Jurkat, Clone E6-1 (cell line): Measurements from ENCODE around the gene TRIM43. TPM values are rescaled to one million over a fixed set of nuclear protein-coding genes. Genes with fewer than 3 reads are reported as not detected.
"Not testable (repeated sequence)": the region's sequence is repeated elsewhere in the genome, so short reads cannot be mapped to it uniquely, and the experiment has no call there.

Experiments
- DNase-seq: peaks from one replicate; pipeline ENCODE4 v3.0.0-alpha.2; 2011; ENCODE audit warnings: low read depth, low spot score
- H3K4me3 ChIP-seq: 2 replicates; pipeline ENCODE4 v1.5.1; 2011; ENCODE audit warnings: mild to moderate bottlenecking, low read length, control low read depth, moderate library complexity
- polyA plus RNA-seq: library from polyadenylated mRNA; unstranded; fragments of >200 nt; gene quantifications from one replicate; pipeline ENCODE4 v1.2.1, GENCODE V29; 2012; ENCODE audit warnings: missing spikeins; ENCODE audit not compliant: insufficient read length, insufficient read depth

Gene TRIM43
- polyA plus RNA-seq: not detected

GRCh38 chr2:95591701-95592100 is at the start of gene TRIM43:
TSS of gene TRIM43 (plus strand) at chr2:95592001. CDS start at chr2:95594024, 2,023 bp downstream.
- H3K4me3 ChIP-seq: not testable (repeated sequence)

DNA sequence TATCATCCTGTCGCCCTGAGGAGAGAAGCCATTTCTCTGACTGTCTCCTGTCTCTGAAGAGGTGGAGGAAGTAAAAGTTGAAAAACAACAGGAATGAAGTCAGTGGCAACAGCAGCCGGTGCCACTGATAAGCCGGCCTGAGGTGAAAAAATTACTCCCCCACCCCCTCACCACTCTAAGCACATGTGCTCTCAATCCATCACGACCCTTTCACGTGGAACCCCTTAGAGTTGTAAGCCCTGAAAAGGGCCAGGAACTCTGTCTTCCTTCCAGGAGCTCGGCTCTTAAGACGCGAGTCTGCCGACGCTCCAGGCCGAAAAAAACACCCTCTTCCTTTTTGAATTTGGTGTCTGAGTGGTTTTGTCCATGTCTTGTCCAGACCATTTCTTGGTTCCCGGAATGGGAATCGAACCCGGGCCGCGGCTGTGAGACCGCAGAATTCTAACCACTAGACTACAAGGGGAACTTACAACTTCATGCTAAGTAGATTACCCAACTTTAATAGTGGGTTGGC is 40.7 kb upstream of the TRIM43 start:
- no peak for DNase-seq
- no peak overlapping the region for H3K4me3 ChIP-seq

More at GRCh38 chr2:95591701-95592100, at the start of gene TRIM43:
- not testable (repeated sequence) for DNase-seq

GRCh38 chr2:95552911-95553310 is 38.9 kb upstream of the TRIM43 start:
- no peak overlapping the region for H3K4me3 ChIP-seq
- DNase-seq: no peak

- no peak for DNase-seq
Observed at GRCh38 chr2:95569170-95569569, 22.6 kb upstream of the TRIM43 start.

GRCh38 chr2:95573866-95574265 is 17.9 kb upstream of the TRIM43 start:
- DNase-seq: no peak
- H3K4me3 ChIP-seq: no peak overlapping the region

More at GRCh38 chr2:95569170-95569569, 22.6 kb upstream of the TRIM43 start:
- H3K4me3 ChIP-seq: no peak overlapping the region

DNA sequence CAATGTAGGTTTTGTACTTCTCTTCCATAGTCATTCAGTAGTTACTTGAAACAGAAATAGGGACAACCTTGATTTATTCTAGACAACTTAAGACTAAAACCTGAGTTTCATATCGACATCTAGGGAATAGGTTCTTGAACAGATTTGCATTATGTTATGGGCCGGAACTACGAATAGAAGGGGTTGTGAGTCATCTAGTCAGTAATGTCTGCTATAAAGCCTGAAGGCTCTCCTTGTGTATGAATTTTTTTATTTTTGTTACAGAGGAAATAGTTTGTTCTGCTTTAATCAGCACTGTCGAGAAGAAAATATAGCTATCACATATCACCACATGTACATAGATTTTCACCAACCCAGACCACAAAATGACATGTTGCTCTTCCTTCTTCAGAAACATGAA is 17.3 kb upstream of the TRIM43 start:
- no peak overlapping the region for H3K4me3 ChIP-seq
- no peak for DNase-seq

DNA sequence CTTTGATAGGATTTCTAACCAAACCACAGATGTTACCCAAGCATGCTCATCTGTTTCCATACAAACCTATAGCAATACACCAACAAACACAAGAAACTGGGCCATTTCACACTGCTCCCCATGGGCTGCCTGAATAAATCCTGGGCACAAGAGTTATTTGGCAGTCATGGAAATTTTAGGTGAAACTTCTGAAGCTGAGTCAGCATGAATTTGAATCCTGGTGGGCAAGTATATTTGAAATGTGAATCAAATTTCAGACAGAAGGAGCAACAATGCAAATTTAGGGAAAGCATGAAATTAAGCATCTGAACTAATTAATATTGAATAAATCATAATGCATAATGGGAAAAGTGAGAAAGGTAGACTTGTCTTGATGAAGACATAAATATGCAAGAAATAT is 15.9 kb upstream of the TRIM43 start:
- no peak for DNase-seq
- H3K4me3 ChIP-seq: no peak overlapping the region

GRCh38 chr2:95578539-95578938 is 13.3 kb upstream of the TRIM43 start:
- no peak for DNase-seq
- H3K4me3 ChIP-seq: no peak overlapping the region

DNA sequence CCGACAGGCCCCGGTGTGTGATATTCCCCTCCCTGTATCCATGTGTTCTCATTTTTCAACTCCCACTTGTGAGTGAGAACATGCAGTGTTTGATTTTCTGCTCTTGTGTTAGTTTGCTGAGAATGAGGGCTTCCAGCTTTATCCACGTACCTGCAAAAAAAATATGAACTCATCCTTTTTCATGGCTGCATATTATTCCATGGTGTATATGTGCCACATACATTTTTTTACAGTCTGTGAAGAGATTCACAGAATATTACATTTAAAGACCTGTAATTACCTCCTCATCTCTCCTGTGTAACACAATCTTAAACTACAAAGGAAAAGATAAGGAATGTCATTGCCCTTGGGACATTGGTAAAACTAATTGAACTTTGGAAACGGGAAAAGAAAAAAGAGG is 8.3 kb upstream of the TRIM43 start:
- H3K4me3 ChIP-seq, DNase-seq: not testable (repeated sequence)

DNA sequence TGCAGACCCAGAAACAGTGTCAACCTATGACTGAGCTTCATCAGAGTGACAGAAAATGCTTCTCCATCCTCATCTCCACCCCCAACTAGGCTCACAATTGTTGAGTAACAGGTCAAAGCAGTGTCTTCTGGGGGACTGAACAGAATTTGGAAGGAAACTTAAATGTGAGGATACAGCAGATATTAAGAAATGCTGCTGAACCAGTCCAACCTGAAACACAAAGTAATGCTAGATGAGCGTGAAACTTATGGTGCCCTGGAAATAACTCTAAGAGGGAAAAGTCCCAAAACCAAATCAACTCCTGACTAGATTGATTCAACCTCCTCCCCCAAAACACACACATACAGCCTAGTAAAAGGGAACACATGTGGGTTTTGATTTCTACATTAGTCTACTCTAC is 7.5 kb upstream of the TRIM43 start:
- DNase-seq: not testable (repeated sequence)

DNA sequence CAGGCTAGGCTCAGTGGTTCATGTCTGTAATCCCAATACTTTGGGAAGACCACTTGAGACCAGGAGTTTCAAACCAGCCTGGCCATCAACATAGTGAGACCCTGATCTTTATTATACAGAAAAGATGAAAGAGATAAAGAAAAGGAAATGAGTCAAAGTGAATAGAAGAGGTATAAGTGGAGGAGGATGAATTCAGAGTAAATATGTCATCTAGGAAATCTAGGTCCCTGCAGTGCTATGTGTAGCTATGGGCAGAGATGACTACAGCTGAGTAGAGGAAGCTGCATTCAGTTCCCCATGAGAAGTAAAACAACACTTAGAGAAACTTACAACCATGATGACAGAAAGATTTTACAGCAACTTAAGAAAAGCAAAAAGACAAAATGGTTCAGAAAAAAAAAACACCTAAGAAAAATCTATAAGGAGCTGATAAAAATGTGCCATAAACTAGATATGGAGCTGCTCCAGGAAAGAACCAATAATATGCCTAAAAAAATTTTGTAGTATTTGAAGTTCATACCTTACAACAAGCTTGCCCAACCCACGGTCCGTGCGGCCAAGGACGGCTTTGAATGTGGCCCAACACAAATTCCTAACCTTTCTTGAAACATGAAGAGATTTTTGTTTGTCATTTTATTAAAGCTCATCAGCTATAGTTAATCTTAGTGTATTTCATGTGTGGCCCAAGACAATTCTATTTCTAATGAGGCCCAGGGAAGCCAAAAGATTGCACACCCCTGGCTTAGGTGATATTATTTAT is 1.8 kb upstream of the TRIM43 start:
- H3K4me3 ChIP-seq, DNase-seq: not testable (repeated sequence)

More for the DNA sequence above, 7.5 kb upstream of the TRIM43 start:
- H3K4me3 ChIP-seq: not testable (repeated sequence)

DNA sequence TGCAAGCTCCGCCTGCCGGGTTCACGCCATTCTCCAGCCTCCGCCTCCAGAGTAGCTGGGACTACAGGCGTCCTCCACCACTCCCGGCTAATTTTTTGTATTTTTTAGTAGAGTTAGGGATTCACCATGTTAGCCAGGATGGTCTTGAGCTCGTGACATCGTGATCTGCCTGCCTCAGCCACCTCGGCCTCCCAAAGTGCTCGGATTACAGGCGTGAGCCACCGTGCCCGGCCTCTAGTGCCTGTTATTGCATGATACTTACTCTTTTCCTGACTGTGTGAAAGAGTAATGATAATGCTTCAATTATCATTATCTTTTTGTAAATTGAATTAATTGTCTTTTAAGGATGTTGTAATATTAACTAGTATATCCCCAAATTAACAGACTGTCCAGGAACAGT is 1.2 kb downstream of the TRIM43 start:
- not testable (repeated sequence) for DNase-seq, H3K4me3 ChIP-seq

DNA sequence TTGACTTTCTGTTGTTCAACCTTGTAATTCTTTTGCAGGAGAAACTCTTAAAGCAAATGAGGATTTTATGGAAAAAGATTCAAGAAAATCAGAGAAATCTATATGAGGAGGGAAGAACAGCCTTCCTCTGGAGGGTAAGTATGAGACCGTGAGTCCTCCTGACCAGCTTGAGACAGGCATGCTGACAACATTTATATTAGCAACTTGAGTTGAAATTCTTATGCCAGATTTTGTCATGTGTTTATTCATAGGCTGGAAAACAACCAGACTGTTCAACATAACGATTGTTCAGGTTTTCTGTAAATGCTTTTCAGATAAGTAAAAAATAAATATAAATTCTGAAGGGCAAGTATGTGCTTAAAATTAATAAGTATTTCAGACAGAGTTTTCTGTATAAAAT is 3.2 kb downstream of the TRIM43 start:
- not testable (repeated sequence) for H3K4me3 ChIP-seq, DNase-seq

DNA sequence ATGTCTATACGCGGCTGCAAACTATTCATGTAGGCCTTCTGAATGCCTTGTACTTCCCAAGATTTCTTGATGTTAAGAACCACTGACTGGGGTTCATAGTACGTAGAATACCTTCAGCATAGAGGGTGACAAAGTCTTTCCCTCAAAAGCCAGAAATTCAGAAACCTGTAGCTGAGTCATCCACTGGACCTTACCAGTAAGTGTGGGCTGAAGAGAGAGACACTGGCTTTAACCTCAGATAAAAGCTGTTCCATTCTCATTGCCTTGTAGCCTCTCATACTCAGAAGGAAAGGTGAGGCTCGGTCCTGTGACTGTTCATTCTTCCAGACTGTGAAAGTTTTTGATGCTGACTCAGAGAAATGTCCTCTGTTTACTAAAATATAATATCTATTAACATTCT is 9.5 kb downstream of the TRIM43 start:
- H3K4me3 ChIP-seq: not testable (repeated sequence)

DNA sequence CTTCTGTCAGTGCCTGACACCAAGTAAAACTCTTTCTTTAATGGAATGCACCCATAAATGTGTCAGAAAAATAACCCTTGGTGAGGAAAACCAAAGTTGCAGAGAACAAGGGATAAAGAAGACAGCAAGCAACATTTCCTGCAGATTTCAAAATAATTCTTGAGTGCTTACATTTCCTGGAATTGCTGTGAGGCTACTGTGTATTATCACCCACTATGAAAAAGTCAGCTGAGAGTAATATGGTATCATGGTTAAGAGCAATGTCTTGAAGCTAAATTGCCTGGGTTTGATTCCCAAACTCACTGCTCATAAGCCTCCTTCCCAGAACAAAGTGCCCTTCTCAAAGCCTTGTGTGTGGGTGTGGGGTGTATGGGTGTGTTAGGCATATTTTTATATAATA is 10.3 kb downstream of the TRIM43 start:
- DNase-seq, H3K4me3 ChIP-seq: not testable (repeated sequence)

More for the DNA sequence above, 9.5 kb downstream of the TRIM43 start:
- DNase-seq: not testable (repeated sequence)

GRCh38 chr2:95608356-95608755 is 16.6 kb downstream of the TRIM43 start:
- DNase-seq, H3K4me3 ChIP-seq: not testable (repeated sequence)

GRCh38 chr2:95609764-95610163 is 18.0 kb downstream of the TRIM43 start:
- DNase-seq: not testable (repeated sequence)

GRCh38 chr2:95613048-95613447 is 21.2 kb downstream of the TRIM43 start:
- not testable (repeated sequence) for H3K4me3 ChIP-seq, DNase-seq

More at GRCh38 chr2:95609764-95610163, 18.0 kb downstream of the TRIM43 start:
- not testable (repeated sequence) for H3K4me3 ChIP-seq

DNA sequence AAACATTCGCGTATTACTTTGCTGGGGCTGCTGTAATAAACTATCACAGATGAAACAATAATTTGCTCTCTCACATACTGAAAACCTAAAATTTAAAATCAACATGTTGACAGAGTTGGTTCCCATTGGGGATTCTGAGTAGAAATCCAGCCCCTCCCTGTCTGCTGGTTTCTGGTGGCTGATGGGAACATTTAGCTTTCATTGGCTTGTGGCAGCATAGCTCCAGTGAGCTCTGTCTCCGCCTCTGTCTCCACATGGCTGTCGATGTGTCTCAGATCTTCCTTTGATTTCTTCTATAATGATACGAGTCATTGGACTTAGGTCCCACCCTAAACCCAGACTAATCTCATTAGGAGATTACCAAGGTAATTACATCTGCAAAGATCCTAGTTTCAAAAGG is 30.9 kb downstream of the TRIM43 start:
- not testable (repeated sequence) for DNase-seq, H3K4me3 ChIP-seq

GRCh38 chr2:95630987-95631386 is 39.2 kb downstream of the TRIM43 start:
- not testable (repeated sequence) for DNase-seq, H3K4me3 ChIP-seq
